HepG2 (cell line): ENCODE measurements around the gene FAM240A. TPM values are rescaled to one million over a fixed set of nuclear protein-coding genes. Genes with fewer than 3 reads are reported as not detected.
"Not testable (repeated sequence)": the region's sequence is repeated elsewhere in the genome, so short reads cannot be mapped to it uniquely, and the experiment has no call there.

Source experiments
- ATAC-seq: fragments of 200-7000 bp; cut with Tn5 transposase; 3 replicates; pipeline ENCODE4 v1.9.1; 2020; ENCODE audit warnings: mild to moderate bottlenecking, moderate library complexity
- BruUV-seq: library from RNA; stranded (reverse); fragments of 400-500 nt; replicated peaks from 2 replicates; lab custom pipeline; 2021; lab: Mats Ljungman, UMichigan
- CTCF ChIA-PET: fragments of 300-600 bp; formaldehyde crosslinking; extraction: SDS; loops from one replicate; lab custom pipeline; 2021; ENCODE audit warnings: low total read pairs, inconsistent platforms, low intra/inter-chr PET ratio; lab: Yijun Ruan, JAX
- POLR2A ChIA-PET: fragments of 350-600 bp; sonication (Branson Sonifier 250); formaldehyde crosslinking; loops from one replicate; lab custom pipeline; 2020; ENCODE audit warnings: antibody characterized with exemption, inconsistent platforms; lab: Yijun Ruan, JAX
- DNase-seq: peaks from one replicate; pipeline ENCODE4 v3.0.0-alpha.2; 2015; ENCODE audit warnings: low spot score
- FAIRE-seq: peaks from 3 replicates; lab custom pipeline; 2011; peaks lifted over from hg19 to GRCh38; lab: Jason Lieb, UNC
- H2AFZ ChIP-seq: one replicate; pipeline ENCODE4 v1.6.1; 2011; ENCODE audit warnings: low read length, inconsistent platforms
- H3K27ac ChIP-seq: fragments of 300-600 bp; 3 replicates; pipeline ENCODE4 v1.8.0; 2011; ENCODE audit warnings: mixed run types, mild to moderate bottlenecking, mixed read lengths, low read length, inconsistent platforms; ENCODE audit not compliant: insufficient read depth; ENCODE audit errors: extremely low read length
- H3K27me3 ChIP-seq, 2 experiments: fragments of 200-600 bp in 1 of 2; 2 replicates in 1 of 2; 3 replicates in 1 of 2; pipeline versions ENCODE4 v1.6.0 to v1.8.0; 2011; ENCODE audit warnings: low read length in 2 of 2, mild to moderate bottlenecking in 2 of 2, moderate library complexity in 2 of 2, inconsistent platforms in 1 of 2; ENCODE audit not compliant: insufficient read depth in 2 of 2, control insufficient read depth in 1 of 2
- H3K36me3 ChIP-seq, 2 experiments: fragments of 200-600 bp in 1 of 2; replicated peaks in 1 of 2; 2 replicates in 1 of 2; 3 replicates in 1 of 2; pipeline versions ENCODE4 v1.5.1 to v1.8.0; 2011; ENCODE audit warnings: low read length in 2 of 2, inconsistent platforms in 1 of 2; ENCODE audit not compliant: insufficient read depth in 2 of 2, control insufficient read depth in 1 of 2
- H3K4me1 ChIP-seq: 2 replicates; pipeline ENCODE4 v1.5.1; 2012; ENCODE audit warnings: low read length, inconsistent platforms; ENCODE audit not compliant: insufficient read depth
- H3K4me2 ChIP-seq: 2 replicates; pipeline ENCODE4 v1.6.0; 2011; ENCODE audit warnings: low read depth, low read length, inconsistent platforms
- H3K4me3 ChIP-seq, 3 experiments: fragments of 200-600 bp in 1 of 3; sonication (generic), shearing (Covaris generic) in 1 of 3; replicated peaks in 1 of 3; 2 replicates each; pipeline ENCODE4 v1.5.1; 2011 to 2016; ENCODE audit warnings: low read length in 3 of 3, inconsistent platforms in 2 of 3, low read depth in 2 of 3, mild to moderate bottlenecking in 2 of 3, control low read depth in 1 of 3, mixed read lengths in 1 of 3; ENCODE audit not compliant: insufficient read depth in 1 of 3
- H3K79me2 ChIP-seq: one replicate; pipeline ENCODE4 v1.6.1; 2011; ENCODE audit warnings: low read length, inconsistent platforms; ENCODE audit not compliant: insufficient read depth
- H3K9ac ChIP-seq: 2 replicates; pipeline ENCODE4 v1.6.0; 2011; ENCODE audit warnings: mild to moderate bottlenecking, low read depth, low read length, inconsistent platforms; ENCODE audit not compliant: insufficient read depth
- H3K9me3 ChIP-seq: 2 replicates; pipeline ENCODE4 v1.5.1; 2012; ENCODE audit warnings: mild to moderate bottlenecking, low read length
- H4K20me1 ChIP-seq: 2 replicates; pipeline ENCODE4 v1.6.0; 2011; ENCODE audit warnings: inconsistent platforms, mild to moderate bottlenecking, low read length, moderate library complexity; ENCODE audit not compliant: insufficient read depth
- ASH2L ChIP-seq: fragments of 300-600, 200-600 bp; sonication (generic); IDR thresholded peaks from 2 replicates; pipeline ENCODE4 v1.7.0; 2017; ENCODE audit warnings: low read depth, mild to moderate bottlenecking, moderate library complexity, mixed read lengths, low read length; ENCODE audit not compliant: insufficient read length
- BATF2 ChIP-seq: sonication (generic); formaldehyde crosslinking; IDR thresholded peaks from 2 replicates; pipeline ENCODE4 v1.8.0; 2022; ENCODE audit warnings: mild to moderate bottlenecking, missing genetic modification reagents, moderate library complexity
- GLI4 ChIP-seq: sonication (generic); formaldehyde crosslinking; IDR thresholded peaks from 2 replicates; pipeline ENCODE4 v1.5.1; 2020; ENCODE audit warnings: missing genetic modification reagents, mild to moderate bottlenecking, moderate library complexity, borderline replicate concordance
- ZNF33B ChIP-seq: sonication (generic); formaldehyde crosslinking; IDR thresholded peaks from 2 replicates; pipeline ENCODE4 v1.5.1; 2020; ENCODE audit warnings: mild to moderate bottlenecking, missing genetic modification reagents
- WGBS: methylation state at CpG from one replicate; pipeline ENCODE4 v1.1.6; 2017; ENCODE audit warnings: low lambda C conversion rate; 5-methylcytosine and 5-hydroxymethylcytosine counted together
- in situ Hi-C: cut with HindIII; loops from 2 replicates; pipeline ENCODE4 v1.10.0; 2017; ENCODE audit warnings: low pct_unique_long_range_greater_than_20kb; ENCODE audit not compliant: extremely low pct_ligation_motif_present
- intact Hi-C: fragments of 100-400 bp; cut with micrococcal nuclease; formaldehyde crosslinking; loops from one replicate; pipeline ENCODE4 v1.10.0; 2022; ENCODE audit not compliant: unreplicated experiment
- polyA plus RNA-seq, 8 experiments: library from polyadenylated mRNA; depleted of rRNA in 3 of 8; stranded (reverse) in 7 of 8; unstranded in 1 of 8; fragments of >200 nt; fragmentation: Illumina TruSeq in 4 of 8; extraction: Trizol in 4 of 8; gene quantifications; 2 replicates each; pipeline versions ENCODE4 v1.2.1 to v1.2.3, GENCODE V29; 2011 to 2016; ENCODE audit warnings: low read depth in 4 of 8, missing spikeins in 1 of 8, mixed read lengths in 1 of 8; ENCODE audit not compliant: insufficient read depth in 1 of 8
- total RNA-seq, 5 experiments: library from RNA; depleted of rRNA; stranded (reverse); fragments of >200 nt; fragmentation: Illumina TruSeq; extraction: Trizol; gene quantifications; 2 replicates each; pipeline ENCODE4 v1.2.3, GENCODE V29; 2016; ENCODE audit warnings: low read depth in 1 of 5

The FAM240A gene
- total and polyA plus RNA-seq, 2 of the 13 experiments (the other 11 are each of a cell fraction or from before 2014, with no cell fraction given) = not detected

GRCh38 chr3:46586738-46587246 lies 25.5 kb upstream of the FAM240A start:
- POLR2A ChIA-PET = interaction anchor here (0.7 to 4.8 kb wide), 6 partner anchors 9 to 28 kb away, joined by 3 to 50 read pairs (median 4); partner anchors contain the start of gene LRRC2
- H3K9ac ChIP-seq = no peak overlapping the region
- BruUV-seq = no TSS peak
- peaks cover 55% of the 10 kb centered on the region for H3K4me1 ChIP-seq
- no peaks in the 10 kb centered on the region for H3K9me3 ChIP-seq
- in situ Hi-C loops = no loop called here
- no peaks in the 10 kb centered on the region for H3K36me3 ChIP-seq
- H4K20me1 ChIP-seq = no peaks in the 10 kb centered on the region
- FAIRE-seq (no peak), DNase-seq (no peak), ATAC-seq (peak; percentile 26; the same call in 2 of the 3 replicates)
- H3K4me3 ChIP-seq = no peak overlapping the region
- H3K27me3 ChIP-seq = no peaks in the 10 kb centered on the region
- CTCF ChIA-PET = no interaction called here
- TF ChIP-seq GLI4 (CRISPR knock-in tag) = 0 out of 2 replicates have a peak, but pooled peaks have one; percentile 19
- no peak for TF ChIP-seq ZNF33B
- TF ChIP-seq BATF2 = no peak
- TF ChIP-seq ASH2L = no peak
- no peak overlapping the region for H2AFZ ChIP-seq
- peak overlapping the region; percentile 79 for H3K27ac ChIP-seq
- H3K4me2 ChIP-seq = peak overlapping the region; percentile 73
- H3K79me2 ChIP-seq = no peaks in the 10 kb centered on the region
- intact Hi-C loops = no loop called here
- WGBS = 94% methylated on average over 6 of the region's 6 CpGs

DNA sequence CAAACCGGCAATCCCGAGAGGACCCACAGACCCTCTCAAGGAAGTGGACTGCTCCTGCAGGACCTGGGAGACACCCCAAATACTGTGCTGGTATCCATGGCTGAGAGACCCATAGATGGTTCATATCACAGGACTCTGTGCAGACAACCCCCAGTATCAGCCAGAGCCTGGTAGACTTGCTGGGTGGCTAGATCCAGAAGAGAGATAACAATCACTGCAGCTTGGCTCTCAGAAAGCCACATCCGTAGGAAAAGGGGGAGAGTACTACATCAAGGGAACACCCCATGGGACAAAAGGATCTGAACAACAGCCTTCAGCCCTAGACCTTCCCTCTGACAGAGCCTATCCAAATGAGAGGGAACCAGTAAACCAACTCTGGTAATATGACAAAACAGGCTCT lies 25.1 kb upstream of the FAM240A start:
- 92% methylated on average over 2 of the region's 3 CpGs for WGBS
- H3K27me3 ChIP-seq, H3K9ac ChIP-seq, ATAC-seq, H4K20me1 ChIP-seq, CTCF ChIA-PET, H3K36me3 ChIP-seq, H3K4me2 ChIP-seq, FAIRE-seq, H3K4me3 ChIP-seq, H2AFZ ChIP-seq, in situ Hi-C loops, H3K79me2 ChIP-seq, H3K9me3 ChIP-seq, DNase-seq, intact Hi-C loops, BruUV-seq: not testable (repeated sequence)
- H3K4me1 ChIP-seq = peaks cover 54% of the 10 kb centered on the region
- POLR2A ChIA-PET = interaction anchor here (1.0 to 4.8 kb wide), 2 partner anchors 18 to 28 kb away, joined by 4 to 50 read pairs; no protein-coding TSS in a partner anchor
- peak overlapping the region; percentile 79 for H3K27ac ChIP-seq
